H1 (cell line): ENCODE measurements around the gene AHRR. TPM values are rescaled to one million over a fixed set of nuclear protein-coding genes. Genes with fewer than 3 reads are reported as not detected.

ENCODE experiments used
- CTCF ChIA-PET: fragments of 300-600 bp; sonication (Branson Sonifier 250); formaldehyde crosslinking; loops from one replicate; lab custom pipeline; 2021; ENCODE audit not compliant: partially characterized antibody; lab: Charles Lee
- POLR2A ChIA-PET: fragments of 300-600 bp; sonication (Branson Sonifier 250); formaldehyde crosslinking; loops from one replicate; lab custom pipeline; 2021; ENCODE audit warnings: inconsistent platforms; ENCODE audit not compliant: partially characterized antibody; lab: Charles Lee
- DNase-seq, 2 experiments: peaks; one replicate each; pipeline versions ENCODE4 v3.0.0 to v3.0.0-alpha.2; 2010 to 2022; ENCODE audit warnings: low spot score in 2 of 2, low read depth in 1 of 2, mixed read lengths in 1 of 2
- FAIRE-seq: peaks from 2 replicates; lab custom pipeline; 2011; peaks lifted over from hg19 to GRCh38; lab: Jason Lieb, UNC
- H2AFZ ChIP-seq: 2 replicates; pipeline ENCODE4 v1.8.1; 2012; ENCODE audit warnings: low read length, inconsistent platforms
- H2AK5ac ChIP-seq: 2 replicates; pipeline ENCODE4 v1.6.1; 2013; ENCODE audit warnings: low read depth, low read length
- H2BK120ac ChIP-seq: replicated peaks from 2 replicates; pipeline ENCODE3; 2013; ENCODE audit warnings: low read depth, low read length, inconsistent platforms
- H2BK12ac ChIP-seq: 2 replicates; pipeline ENCODE4 v1.6.1; 2013; ENCODE audit warnings: low read depth, low read length
- H2BK15ac ChIP-seq: 2 replicates; pipeline ENCODE4 v1.6.1; 2013; ENCODE audit warnings: low read length
- H2BK20ac ChIP-seq: 2 replicates; pipeline ENCODE4 v1.6.1; 2013; ENCODE audit warnings: low read length
- H2BK5ac ChIP-seq: 2 replicates; pipeline ENCODE4 v1.6.1; 2013; ENCODE audit warnings: low read depth, low read length
- H3K14ac ChIP-seq: 2 replicates; pipeline ENCODE4 v1.6.1; 2013; ENCODE audit warnings: inconsistent platforms; ENCODE audit not compliant: insufficient read length
- H3K18ac ChIP-seq: 2 replicates; pipeline ENCODE4 v1.6.1; 2013; ENCODE audit warnings: low read length; ENCODE audit errors: extremely low read depth
- H3K23ac ChIP-seq: 2 replicates; pipeline ENCODE4 v1.6.1; 2013; ENCODE audit warnings: inconsistent platforms; ENCODE audit not compliant: insufficient read length
- H3K23me2 ChIP-seq: 2 replicates; pipeline ENCODE4 v1.6.1; 2013; ENCODE audit warnings: low read depth, low read length
- H3K27ac ChIP-seq: 2 replicates; pipeline ENCODE4 v1.6.1; 2011; ENCODE audit warnings: low read depth, low read length, inconsistent platforms
- H3K27me3 ChIP-seq, 4 experiments: replicated peaks in 1 of 4; 1 replicate in 1 of 4; 2 replicates in 3 of 4; pipeline versions ENCODE4 v1.6.1 to v1.8.1; 2011 to 2013; ENCODE audit warnings: low read length in 3 of 4, mild to moderate bottlenecking in 3 of 4, inconsistent platforms in 2 of 4, mixed read lengths in 2 of 4, moderate library complexity in 1 of 4; ENCODE audit not compliant: control insufficient read depth in 3 of 4, insufficient read depth in 3 of 4; ENCODE audit errors: extremely low read depth in 1 of 4
- H3K36me3 ChIP-seq, 4 experiments: 2 replicates each; pipeline versions ENCODE4 v1.6.1 to v1.8.1; 2011 to 2013; ENCODE audit warnings: mild to moderate bottlenecking in 4 of 4, low read length in 3 of 4, moderate library complexity in 2 of 4, control low read depth in 1 of 4, inconsistent platforms in 1 of 4; ENCODE audit not compliant: insufficient read depth in 4 of 4, control insufficient read depth in 2 of 4
- H3K4ac ChIP-seq: replicated peaks from 2 replicates; pipeline ENCODE3; 2013; ENCODE audit warnings: low read length, low read depth, mixed read lengths, inconsistent platforms; ENCODE audit not compliant: insufficient read length
- H3K4me1 ChIP-seq, 4 experiments: replicated peaks in 1 of 4; 1 replicate in 1 of 4; 2 replicates in 3 of 4; pipeline versions ENCODE4 v1.6.1 to v1.8.1; 2011 to 2013; ENCODE audit warnings: low read length in 3 of 4, inconsistent platforms in 2 of 4, mixed read lengths in 1 of 4; ENCODE audit not compliant: insufficient read depth in 4 of 4, control insufficient read depth in 3 of 4
- H3K4me2 ChIP-seq, 2 experiments: 2 replicates each; pipeline versions ENCODE4 v1.6.1 to v1.8.1; 2011 to 2013; ENCODE audit warnings: low read depth in 2 of 2, low read length in 2 of 2, control low read depth in 1 of 2, inconsistent platforms in 1 of 2, mild to moderate bottlenecking in 1 of 2; ENCODE audit not compliant: insufficient read depth in 1 of 2
- H3K4me3 ChIP-seq, 4 experiments: fragments of 200-600, 300-600 bp in 1 of 4; sonication (generic), shearing (Covaris generic), sonication (Bioruptor Twin) in 1 of 4; 2 replicates each; pipeline versions ENCODE4 v1.5.1 to v1.8.1; 2011 to 2016; ENCODE audit warnings: low read length in 4 of 4, low read depth in 3 of 4, control low read depth in 2 of 4, inconsistent platforms in 2 of 4, mild to moderate bottlenecking in 2 of 4, mixed read lengths in 1 of 4, moderate library complexity in 1 of 4; ENCODE audit not compliant: insufficient read depth in 2 of 4; ENCODE audit errors: extremely low read depth in 1 of 4
- H3K56ac ChIP-seq: replicated peaks from 2 replicates; pipeline ENCODE3; 2013; ENCODE audit warnings: low read depth, mild to moderate bottlenecking, mixed read lengths, low read length, inconsistent platforms; ENCODE audit not compliant: insufficient read length
- H3K79me1 ChIP-seq: 2 replicates; pipeline ENCODE4 v1.6.1; 2013; ENCODE audit warnings: low read depth, low read length, control low read depth
- H3K79me2 ChIP-seq, 2 experiments: 2 replicates each; pipeline versions ENCODE4 v1.6.1 to v1.8.1; 2012 to 2013; ENCODE audit warnings: low read length in 2 of 2, mild to moderate bottlenecking in 2 of 2, inconsistent platforms in 1 of 2; ENCODE audit not compliant: insufficient read depth in 2 of 2, control insufficient read depth in 1 of 2
- H3K9ac ChIP-seq, 4 experiments: replicated peaks in 1 of 4; 1 replicate in 1 of 4; 2 replicates in 3 of 4; pipeline versions ENCODE4 v1.6.1 to v1.8.1; 2011 to 2013; ENCODE audit warnings: low read depth in 3 of 4, low read length in 3 of 4, control low read depth in 2 of 4, mild to moderate bottlenecking in 2 of 4, moderate library complexity in 2 of 4, inconsistent platforms in 1 of 4; ENCODE audit errors: extremely low read depth in 1 of 4
- H3K9me3 ChIP-seq, 2 experiments: 2 replicates each; pipeline versions ENCODE4 v1.6.1 to v1.8.1; 2012 to 2013; ENCODE audit warnings: mild to moderate bottlenecking in 2 of 2, moderate library complexity in 2 of 2, control low read depth in 1 of 2, inconsistent platforms in 1 of 2, low read depth in 1 of 2, low read length in 1 of 2, mixed read lengths in 1 of 2; ENCODE audit not compliant: insufficient read depth in 2 of 2
- H4K20me1 ChIP-seq, 2 experiments: replicated peaks in 1 of 2; 2 replicates each; pipeline versions ENCODE3 to v1.8.1; 2011 to 2013; ENCODE audit warnings: inconsistent platforms in 2 of 2, low read length in 2 of 2, mild to moderate bottlenecking in 1 of 2; ENCODE audit not compliant: insufficient read depth in 2 of 2, control insufficient read depth in 1 of 2
- H4K5ac ChIP-seq: 2 replicates; pipeline ENCODE4 v1.6.1; 2013; ENCODE audit warnings: low read length, low read depth, mixed read lengths, inconsistent platforms; ENCODE audit not compliant: insufficient read length
- H4K8ac ChIP-seq: 2 replicates; pipeline ENCODE4 v1.8.0; 2013; ENCODE audit warnings: mild to moderate bottlenecking, moderate library complexity, low read length, inconsistent platforms; ENCODE audit not compliant: insufficient read depth; ENCODE audit errors: extremely low read depth
- H4K91ac ChIP-seq: replicated peaks from 2 replicates; pipeline ENCODE3; 2013; ENCODE audit warnings: low read length, mixed read lengths, inconsistent platforms; ENCODE audit not compliant: insufficient read length
- ASH2L ChIP-seq: fragments of 200-600, 300-600 bp; sonication (generic); IDR thresholded peaks from one replicate; pipeline ENCODE4 v1.7.1; 2017; ENCODE audit warnings: low read length
- BACH1 ChIP-seq: IDR thresholded peaks from 2 replicates; pipeline ENCODE4 v1.6.1; 2012; ENCODE audit warnings: low read length, improper control_type of control experiment
- BRCA1 ChIP-seq: IDR thresholded peaks from 2 replicates; pipeline ENCODE4 v1.6.1; 2012; ENCODE audit warnings: low read depth, low read length, improper control_type of control experiment
- CHD1 ChIP-seq: IDR thresholded peaks from 2 replicates; pipeline ENCODE4 v1.6.1; 2012; ENCODE audit warnings: low read depth, low read length, improper control_type of control experiment
- CHD2 ChIP-seq: IDR thresholded peaks from 2 replicates; pipeline ENCODE4 v1.6.1; 2012; ENCODE audit warnings: low read length, improper control_type of control experiment
- CREB1 ChIP-seq: IDR thresholded peaks from 2 replicates; pipeline ENCODE4 v1.6.1; 2012; ENCODE audit warnings: inconsistent platforms
- EGR1 ChIP-seq: IDR thresholded peaks from 2 replicates; pipeline ENCODE4 v1.6.1; 2011; ENCODE audit warnings: low read depth, low read length, borderline replicate concordance
- EZH2 ChIP-seq: fragments of 200-600 bp; sonication (generic); IDR thresholded peaks from 2 replicates; pipeline ENCODE4 v1.7.1; 2012; ENCODE audit warnings: low read depth, mild to moderate bottlenecking, moderate library complexity, low read length, inconsistent platforms; ENCODE audit not compliant: severe bottlenecking
- KDM1A ChIP-seq: fragments of 200-600, 300-600 bp; sonication (generic); IDR thresholded peaks from 2 replicates; pipeline ENCODE4 v1.7.1; 2016; ENCODE audit warnings: mild to moderate bottlenecking, low read length, borderline replicate concordance
- MAFK ChIP-seq: IDR thresholded peaks from 2 replicates; pipeline ENCODE4 v1.6.1; 2012; ENCODE audit warnings: low read depth, mild to moderate bottlenecking, improper control_type of control experiment, low read length
- NANOG ChIP-seq: IDR thresholded peaks from 2 replicates; pipeline ENCODE4 v1.6.1; 2011; ENCODE audit warnings: low read length, low read depth, mild to moderate bottlenecking, inconsistent platforms; ENCODE audit not compliant: insufficient read depth, poor library complexity, severe bottlenecking
- POU5F1 ChIP-seq: IDR thresholded peaks from 2 replicates; pipeline ENCODE4 v1.6.1; 2011; ENCODE audit warnings: low read depth, mild to moderate bottlenecking, low read length, moderate library complexity
- TEAD4 ChIP-seq: IDR thresholded peaks from 2 replicates; pipeline ENCODE4 v1.6.1; 2012; ENCODE audit warnings: low read depth, low read length, inconsistent platforms, mixed read lengths
- WGBS, 2 experiments: shearing (Covaris generic) in 1 of 2; methylation state at CpG; one replicate each; pipeline versions ENCODE4 v1.1.6 to v1.1.7; 2013 to 2015; ENCODE audit warnings: low lambda C conversion rate in 2 of 2, mixed read lengths in 2 of 2, inconsistent platforms in 1 of 2, low coverage in 1 of 2, missing lambda C conversion rate in 1 of 2; ENCODE audit not compliant: insufficient replicate concordance in 2 of 2, insufficient coverage in 1 of 2, insufficient read length in 1 of 2; ENCODE audit errors: extremely low coverage in 1 of 2, missing lambda C conversion rate in 1 of 2; 5-methylcytosine and 5-hydroxymethylcytosine counted together
- polyA plus RNA-seq, 7 experiments: library from polyadenylated mRNA; depleted of rRNA in 3 of 7; stranded (reverse) in 5 of 7; unstranded in 2 of 7; fragments of >200 nt in 5 of 7; fragments of 200-250 nt in 2 of 7; gene quantifications; 1 replicate in 5 of 7; 2 replicates in 1 of 7; 4 replicates in 1 of 7; pipeline versions ENCODE4 v1.2.1 to v1.2.3, GENCODE V29; 2011 to 2013; ENCODE audit warnings: missing spikeins in 2 of 7, mixed read lengths in 2 of 7
- total RNA-seq: library from RNA; stranded (reverse); fragmentation: NEBNext Ultra II Directional; extraction: Animal tissue kit (Norgen Biotek cat#: 25700); gene quantifications from 2 replicates; pipeline ENCODE4 v1.2.1, GENCODE V29; 2021
- TF ChIP-seq, protein P1 (sequence below): IDR thresholded peaks from 2 replicates; pipeline ENCODE4 v1.6.1; 2012; ENCODE audit warnings: inconsistent platforms

Gene AHRR
- total and polyA plus RNA-seq, 2 of the 8 experiments (the other 6 are each of a cell fraction or from before 2014, with no cell fraction given), result 0.41 to 0.80 TPM

DNA sequence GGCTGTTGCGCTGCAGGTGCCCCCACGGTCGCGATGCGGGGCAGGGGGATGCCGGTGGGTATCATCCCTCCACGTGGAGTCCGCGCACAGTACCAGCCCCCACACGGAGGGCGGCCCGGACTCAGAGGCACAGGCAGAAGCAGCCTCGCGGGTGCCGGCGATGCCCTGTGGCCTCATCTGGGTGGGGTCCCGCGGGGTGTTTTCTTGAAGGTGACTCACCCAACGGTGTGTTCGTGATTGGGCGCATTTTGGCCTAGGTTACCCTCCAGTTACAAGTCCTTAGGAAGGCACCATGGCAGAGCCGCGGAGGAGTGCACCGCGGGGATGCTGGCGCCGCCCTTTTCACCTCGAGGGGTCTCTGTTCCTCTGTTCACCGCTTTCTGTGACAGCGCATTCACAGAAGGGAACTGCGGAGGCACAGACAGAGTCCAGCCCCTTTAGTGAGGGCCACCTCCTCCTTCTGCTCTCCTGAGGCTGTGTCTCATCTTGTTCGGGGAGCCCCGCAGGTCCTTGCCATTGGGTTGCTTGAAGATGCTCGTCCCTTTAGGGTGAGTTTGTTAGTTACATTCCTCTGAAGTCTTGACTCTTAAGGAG lies 99.9 kb downstream of the AHRR start:
- no peak overlapping the region for H3K14ac ChIP-seq
- no peak overlapping the region for H3K18ac ChIP-seq
- H3K56ac ChIP-seq, result no peak overlapping the region
- no peak overlapping the region for H2BK12ac ChIP-seq
- peaks cover 0 to 2% (median 0%) of the 10 kb centered on the region in 4 experiments; a peak in 1 of 7 replicates for H3K27me3 ChIP-seq
- H2AFZ ChIP-seq, result no peak overlapping the region
- H2AK5ac ChIP-seq, result no peak overlapping the region
- H3K9ac ChIP-seq, result no peak overlapping the region
- H4K91ac ChIP-seq, result no peak overlapping the region
- DNase-seq, result no peak
- H4K8ac ChIP-seq, result no peak overlapping the region
- H2BK20ac ChIP-seq, result no peak overlapping the region
- no peak overlapping the region for H2BK15ac ChIP-seq
- WGBS, 2 experiments, result 89% methylated on average over 28 of the region's 34 CpGs; no CpG with 5 or more reads in 1 of the 2 experiments
- H2BK5ac ChIP-seq, result no peak overlapping the region
- H2BK120ac ChIP-seq, result no peak overlapping the region
- H3K4me3 ChIP-seq, result no peak overlapping the region
- H3K4ac ChIP-seq, result no peak overlapping the region
- H3K27ac ChIP-seq, result no peak overlapping the region
- H3K4me1 ChIP-seq, result peaks cover 0 to 6% (median 0%) of the 10 kb centered on the region in 4 experiments; a peak in 1 of 7 replicates
- ChIA-PET POLR2A (interaction anchor here (0.8 kb wide), 1 partner anchor 24 kb away, joined by 3 read pairs; no protein-coding TSS in a partner anchor), CTCF (no interaction called here)
- no peak overlapping the region for H3K4me2 ChIP-seq
- no peak for FAIRE-seq
- H3K79me2 ChIP-seq, result no peaks in the 10 kb centered on the region
- H4K5ac ChIP-seq, result no peak overlapping the region
- H3K79me1 ChIP-seq, result no peaks in the 10 kb centered on the region
- H4K20me1 ChIP-seq, result peaks cover 0 to 1% of the 10 kb centered on the region in 2 experiments
- peaks cover 4% of the 10 kb centered on the region; the same call in 1 of the 2 replicates for H3K23me2 ChIP-seq
- H3K9me3 ChIP-seq, result no peaks in the 10 kb centered on the region
- H3K36me3 ChIP-seq, result no peaks in the 10 kb centered on the region
- no peak overlapping the region for H3K23ac ChIP-seq
- TF ChIP-seq TEAD4 (no peak), BACH1 (no peak), EZH2 (no peak), CHD2 (no peak), KDM1A (no peak), POU5F1 (no peak), CHD1 (no peak), NANOG (no peak), MAFK (no peak), CREB1 (no peak), EGR1 (no peak), BRCA1 (no peak), ASH2L (no peak)
- TF ChIP-seq, protein P1, sequence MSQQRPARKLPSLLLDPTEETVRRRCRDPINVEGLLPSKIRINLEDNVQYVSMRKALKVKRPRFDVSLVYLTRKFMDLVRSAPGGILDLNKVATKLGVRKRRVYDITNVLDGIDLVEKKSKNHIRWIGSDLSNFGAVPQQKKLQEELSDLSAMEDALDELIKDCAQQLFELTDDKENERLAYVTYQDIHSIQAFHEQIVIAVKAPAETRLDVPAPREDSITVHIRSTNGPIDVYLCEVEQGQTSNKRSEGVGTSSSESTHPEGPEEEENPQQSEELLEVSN, result no peak
